ENCODE measurements around the gene MMD2.
A peak's percentile ranks its signal among the peaks of the same experiment; 100 is the strongest.

Gene MMD2

GRCh38 chr7:4871056-4871680 is 87.8 kb downstream of the MMD2 start:
- no peak for DNase-seq (ENCODE audit: low read depth in 2 of 2)

- no peak for DNase-seq (ENCODE audit: low read depth in 2 of 2)
Observed at GRCh38 chr7:4868493-4868892, 90.5 kb downstream of the MMD2 start.

GRCh38 chr7:4866528-4867496 is 92.2 kb downstream of the MMD2 start:
- no peak for DNase-seq (ENCODE audit: low read depth in 2 of 2)

- no peak for DNase-seq (ENCODE audit: low read depth in 2 of 2)
Observed at GRCh38 chr7:4862156-4862555, 96.8 kb downstream of the MMD2 start.

- DNase-seq (ENCODE audit: low read depth in 2 of 2) = peak in 1 of 2 donors; percentile 30
Observed at GRCh38 chr7:4861673-4862072, 97.3 kb downstream of the MMD2 start, which contains the start of gene PAPOLB. Gene PAPOLB, minus strand, starts transcription at chr7:4862030. Its CDS starts 220 bp downstream, at chr7:4861810.

GRCh38 chr7:4861227-4861626 is 97.8 kb downstream of the MMD2 start:
- no peak for DNase-seq (ENCODE audit: low read depth in 2 of 2)

GRCh38 chr7:4857189-4857588 is 101.8 kb downstream of the MMD2 start:
- no peak for DNase-seq (ENCODE audit: low read depth in 2 of 2)

GRCh38 chr7:4856336-4857057 is 102.5 kb downstream of the MMD2 start:
- DNase-seq (ENCODE audit: low read depth in 2 of 2) = no peak

All from stimulated activated CD8-positive, alpha-beta memory T cell treated with anti-CD3 and anti-CD28 coated beads, Interleukin-7, amount 100 ng/mL, for 4 hours (primary cell).